GM12873 (cell line): ENCODE results near the gene RALGPS1.

Source experiments
- TF ChIP-seq, protein P1 (sequence below): IDR thresholded peaks from 2 replicates; pipeline ENCODE4 v1.5.1; 2012; ENCODE audit warnings: low read depth, mild to moderate bottlenecking, moderate library complexity, low read length, control low read depth; ENCODE audit not compliant: insufficient read depth; ENCODE audit errors: missing control alignments

RALGPS1 gene

DNA sequence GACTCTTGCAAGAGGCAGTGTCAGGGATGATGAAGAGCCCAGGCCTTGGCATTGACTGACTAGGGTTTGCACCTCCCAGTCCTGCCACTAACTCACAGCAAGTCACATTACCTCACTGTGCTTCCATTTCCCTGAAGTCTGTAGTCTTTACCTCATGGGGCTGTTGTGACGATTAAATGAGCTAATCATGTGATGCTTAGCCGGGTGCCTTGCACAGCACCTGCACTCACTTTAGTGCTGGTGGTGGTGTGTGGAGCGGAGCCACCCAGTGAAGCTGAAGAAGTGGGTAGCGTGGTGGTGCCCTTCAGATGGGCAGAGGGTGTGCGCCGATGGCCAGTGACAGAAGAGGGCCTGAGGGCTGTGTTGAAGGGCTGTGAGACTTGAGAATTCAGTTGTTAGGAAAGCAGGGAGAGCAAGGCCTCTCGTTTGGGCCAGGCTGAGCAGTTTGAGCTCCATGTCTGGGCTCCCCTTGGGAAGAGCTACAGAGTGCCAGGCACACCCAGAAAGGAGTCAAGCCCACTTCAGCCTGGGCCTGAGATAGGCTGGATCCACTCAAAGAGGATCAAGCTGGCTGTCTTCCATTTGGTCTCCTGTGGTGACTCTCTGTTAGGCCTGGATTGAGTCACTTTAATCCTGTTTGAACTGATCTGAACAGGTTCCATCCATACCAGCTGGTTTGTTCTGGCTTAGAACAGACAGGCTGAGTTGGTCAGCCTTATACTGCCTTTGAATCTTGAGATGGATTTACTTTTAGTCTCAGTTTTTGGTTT, 42.5 kb downstream of the RALGPS1 start:
- TF ChIP-seq, protein P1, sequence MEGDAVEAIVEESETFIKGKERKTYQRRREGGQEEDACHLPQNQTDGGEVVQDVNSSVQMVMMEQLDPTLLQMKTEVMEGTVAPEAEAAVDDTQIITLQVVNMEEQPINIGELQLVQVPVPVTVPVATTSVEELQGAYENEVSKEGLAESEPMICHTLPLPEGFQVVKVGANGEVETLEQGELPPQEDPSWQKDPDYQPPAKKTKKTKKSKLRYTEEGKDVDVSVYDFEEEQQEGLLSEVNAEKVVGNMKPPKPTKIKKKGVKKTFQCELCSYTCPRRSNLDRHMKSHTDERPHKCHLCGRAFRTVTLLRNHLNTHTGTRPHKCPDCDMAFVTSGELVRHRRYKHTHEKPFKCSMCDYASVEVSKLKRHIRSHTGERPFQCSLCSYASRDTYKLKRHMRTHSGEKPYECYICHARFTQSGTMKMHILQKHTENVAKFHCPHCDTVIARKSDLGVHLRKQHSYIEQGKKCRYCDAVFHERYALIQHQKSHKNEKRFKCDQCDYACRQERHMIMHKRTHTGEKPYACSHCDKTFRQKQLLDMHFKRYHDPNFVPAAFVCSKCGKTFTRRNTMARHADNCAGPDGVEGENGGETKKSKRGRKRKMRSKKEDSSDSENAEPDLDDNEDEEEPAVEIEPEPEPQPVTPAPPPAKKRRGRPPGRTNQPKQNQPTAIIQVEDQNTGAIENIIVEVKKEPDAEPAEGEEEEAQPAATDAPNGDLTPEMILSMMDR: no peak

DNA sequence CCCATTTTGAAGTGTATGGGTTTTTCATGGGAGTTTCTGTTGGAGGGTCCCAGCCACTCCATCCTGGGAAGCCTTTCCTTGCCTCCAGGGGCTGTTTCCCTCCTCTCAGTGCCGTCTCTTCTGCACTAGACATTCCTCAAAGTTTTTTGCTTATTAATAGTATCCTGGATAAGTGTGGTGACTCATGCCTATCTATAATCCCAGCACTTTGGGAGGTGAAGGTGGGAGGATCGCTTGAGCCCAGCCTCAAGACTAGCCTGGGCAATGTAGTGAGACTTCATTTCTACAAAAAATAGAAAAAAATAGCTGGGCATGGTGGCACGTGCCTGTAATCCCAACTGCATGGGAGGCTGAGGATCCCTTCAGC, 43.1 kb downstream of the RALGPS1 start:
- TF ChIP-seq, protein P1: no peak

DNA sequence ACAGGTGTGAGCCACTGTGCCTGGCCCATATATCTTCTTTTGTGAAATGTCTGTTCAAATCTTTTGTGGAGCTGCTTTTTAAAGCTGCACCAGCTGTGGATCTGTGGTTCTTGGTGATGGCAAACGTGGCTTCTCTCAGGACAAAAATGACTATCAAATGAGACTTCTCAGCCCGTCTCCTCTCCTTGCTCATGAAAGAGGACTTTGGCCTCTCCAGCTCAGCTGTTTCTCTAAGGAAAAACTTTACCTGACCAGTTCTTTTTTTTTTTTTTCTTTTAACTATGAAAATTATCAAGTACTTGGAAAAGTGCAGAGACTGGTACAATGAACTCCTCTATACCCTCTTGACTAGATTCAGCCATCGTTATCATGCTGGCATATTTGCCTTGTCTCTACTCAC, 44.8 kb downstream of the RALGPS1 start:
- TF ChIP-seq, protein P1: no peak

DNA sequence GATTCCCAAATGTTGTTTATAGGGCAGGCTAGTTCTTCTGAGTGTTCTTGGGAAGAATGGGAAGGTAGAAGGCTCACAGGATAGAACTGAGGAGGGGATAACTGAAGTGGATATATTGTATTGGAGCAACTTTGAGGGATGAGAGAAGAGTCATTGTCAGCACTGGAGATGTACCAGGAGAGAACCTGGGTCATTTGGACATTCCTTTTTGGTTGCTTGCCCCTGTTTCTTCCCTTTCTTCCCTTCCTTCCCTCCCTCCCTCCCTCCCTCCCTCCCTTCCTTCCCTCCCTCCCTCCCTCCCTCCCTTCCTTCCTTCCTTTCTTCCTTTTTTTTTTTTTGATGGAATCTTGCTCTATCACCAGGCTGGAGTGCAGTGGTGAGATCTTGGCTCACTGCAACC, 45.3 kb downstream of the RALGPS1 start:
- TF ChIP-seq, protein P1: no peak

DNA sequence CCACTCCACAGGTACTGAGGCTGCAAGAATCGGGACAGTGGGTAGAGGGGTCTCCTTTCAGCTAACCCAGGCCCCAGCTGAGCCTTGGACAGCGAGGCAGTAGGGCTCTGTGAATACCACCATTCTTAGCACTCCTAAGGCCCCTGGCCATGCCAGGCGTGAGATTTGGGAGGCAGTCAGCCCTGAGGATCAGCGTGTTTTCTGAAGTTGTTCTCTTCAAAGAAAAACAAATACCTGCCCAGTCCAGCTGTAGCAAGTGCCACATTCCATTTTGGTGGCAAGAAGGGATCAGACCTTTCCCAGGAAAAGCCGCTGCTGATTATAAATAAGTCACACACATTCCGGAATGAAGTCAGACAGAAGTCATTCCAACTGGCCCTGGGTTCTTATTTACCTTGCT, 47.8 kb downstream of the RALGPS1 start:
- TF ChIP-seq, protein P1: no peak

DNA sequence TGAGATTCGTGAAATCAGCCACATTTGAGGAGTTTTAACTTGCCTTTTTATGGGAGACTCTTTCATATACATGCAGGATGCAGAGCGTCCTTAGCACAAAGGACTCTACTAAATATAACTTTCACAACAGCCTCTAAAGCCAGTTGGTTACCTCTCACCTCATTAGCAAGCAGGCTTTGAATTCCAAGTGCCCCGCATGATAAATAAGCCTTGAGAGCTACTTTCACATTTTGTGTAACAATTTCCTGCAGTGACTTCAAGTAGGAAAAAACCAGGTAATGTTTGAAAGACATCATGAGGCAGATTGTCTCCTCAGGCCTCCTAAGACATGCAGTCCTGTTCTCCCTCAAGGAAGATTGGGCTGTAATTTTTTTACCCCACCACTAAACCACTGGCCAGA, 50.5 kb downstream of the RALGPS1 start:
- TF ChIP-seq, protein P1: no peak

DNA sequence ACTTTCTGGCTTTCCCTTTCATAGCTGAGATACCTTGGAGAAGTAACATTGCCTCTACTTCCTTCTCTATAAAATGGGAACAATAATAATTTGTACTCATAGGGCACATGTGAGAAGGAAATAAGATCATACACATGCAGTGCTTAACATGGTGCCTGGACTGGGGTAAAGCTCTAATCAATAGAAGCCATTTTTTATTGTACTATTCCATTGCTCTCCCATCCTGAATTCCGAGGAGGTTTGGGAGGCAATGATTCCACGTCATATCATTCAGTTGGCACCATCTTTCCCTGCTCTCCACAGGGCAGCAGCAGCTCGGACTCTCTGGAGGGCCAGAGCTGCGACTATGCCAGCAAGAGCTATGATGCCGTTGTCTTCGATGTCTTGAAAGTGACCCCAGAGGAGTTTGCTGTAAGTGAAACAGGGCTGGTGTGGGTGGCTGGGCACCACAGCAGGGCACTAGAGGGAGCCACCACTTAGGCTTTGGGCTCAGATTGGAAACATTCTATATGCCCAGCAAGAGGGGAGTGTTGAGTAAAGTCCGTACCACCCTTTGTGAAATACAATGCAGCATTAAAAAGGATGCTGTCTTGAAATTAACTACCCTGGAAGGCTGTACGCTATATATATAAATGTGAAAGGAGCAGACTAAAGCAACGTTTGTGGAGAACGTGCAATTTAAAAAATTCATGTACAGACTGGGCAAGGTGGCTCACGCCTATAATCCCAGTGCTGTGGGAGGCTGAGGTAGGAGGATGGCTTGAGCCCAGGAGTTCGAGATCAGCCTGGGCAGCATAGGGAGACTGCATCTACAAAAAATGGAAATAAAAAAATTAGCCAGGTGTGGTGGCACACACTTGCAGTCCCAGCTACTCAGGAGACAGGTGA, 51.2 kb downstream of the RALGPS1 start:
- TF ChIP-seq, protein P1: peak; percentile 80
